Measurements from ENCODE around the gene CAV2. TPM values are rescaled to one million over a fixed set of nuclear protein-coding genes. Genes with fewer than 3 reads are reported as not detected.
"Not testable (repeated sequence)": the region's sequence is repeated elsewhere in the genome, so short reads cannot be mapped to it uniquely, and the experiment has no call there.

CAV2 gene
- total and polyA plus RNA-seq, 2 of the 8 experiments (the other 6 are each of a cell fraction or from before 2014, with no cell fraction given) = 2.8 to 4.7 TPM

DNA sequence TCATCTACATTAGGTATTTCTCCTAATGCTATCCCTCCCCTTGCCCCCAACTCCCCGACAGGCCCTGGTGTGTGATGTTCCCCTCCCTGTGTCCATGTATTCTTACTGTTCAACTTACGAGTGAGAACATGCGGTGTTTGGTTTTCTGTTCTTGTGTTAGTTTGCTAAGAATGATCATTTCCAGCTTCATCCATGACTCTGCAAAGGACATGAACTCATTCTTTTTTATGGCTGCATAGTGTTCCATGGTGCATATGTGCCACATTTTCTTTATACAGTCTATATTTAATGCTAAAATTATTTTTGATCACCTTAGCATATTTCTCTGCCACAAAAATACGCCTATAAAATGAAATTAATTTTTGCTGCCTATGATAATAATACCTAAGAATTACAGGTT lies 15.1 kb upstream of the CAV2 start:
- POLR2A ChIA-PET (ENCODE audit: partially characterized antibody); H2AK5ac ChIP-seq (ENCODE audit: low read depth, low read length); H3K14ac ChIP-seq (ENCODE audit: insufficient read length); H3K23me2 ChIP-seq (ENCODE audit: low read depth, low read length); H4K91ac ChIP-seq (replicated peaks; ENCODE audit: insufficient read length, low read length); H3K79me2 ChIP-seq (ENCODE audit: control insufficient read depth in 1 of 2, insufficient read depth in 2 of 2, low read length in 2 of 2); DNase-seq (ENCODE audit: low read depth in 1 of 2, low spot score in 2 of 2); H2AFZ ChIP-seq (ENCODE audit: low read length); H3K79me1 ChIP-seq (ENCODE audit: low read depth, low read length); H3K27ac ChIP-seq (ENCODE audit: low read depth, low read length); H3K4ac ChIP-seq (replicated peaks; ENCODE audit: insufficient read length, low read depth, low read length); H3K4me1 ChIP-seq (replicated peaks in 1 of 4; ENCODE audit: control insufficient read depth in 3 of 4, insufficient read depth in 4 of 4, low read length in 3 of 4); H2BK20ac ChIP-seq (ENCODE audit: low read length); H3K23ac ChIP-seq (ENCODE audit: insufficient read length); H4K8ac ChIP-seq (ENCODE audit: extremely low read depth, insufficient read depth, low read length); H3K27me3 ChIP-seq (replicated peaks in 1 of 4; ENCODE audit: control insufficient read depth in 3 of 4, extremely low read depth in 1 of 4, insufficient read depth in 3 of 4, low read length in 3 of 4); H3K4me3 ChIP-seq (ENCODE audit: extremely low read depth in 1 of 4, insufficient read depth in 2 of 4, low read depth in 3 of 4, low read length in 4 of 4); H3K9ac ChIP-seq (replicated peaks in 1 of 4; ENCODE audit: extremely low read depth in 1 of 4, low read depth in 3 of 4, low read length in 3 of 4); H4K5ac ChIP-seq (ENCODE audit: insufficient read length, low read depth, low read length); H3K18ac ChIP-seq (ENCODE audit: extremely low read depth, low read length); H3K36me3 ChIP-seq (ENCODE audit: control insufficient read depth in 2 of 4, insufficient read depth in 4 of 4, low read length in 3 of 4); H2BK15ac ChIP-seq (ENCODE audit: low read length); H3K56ac ChIP-seq (replicated peaks; ENCODE audit: insufficient read length, low read depth, low read length); H2BK12ac ChIP-seq (ENCODE audit: low read depth, low read length); H2BK120ac ChIP-seq (replicated peaks; ENCODE audit: low read depth, low read length); H3K4me2 ChIP-seq (ENCODE audit: insufficient read depth in 1 of 2, low read depth in 2 of 2, low read length in 2 of 2); H2BK5ac ChIP-seq (ENCODE audit: low read depth, low read length); FAIRE-seq; H4K20me1 ChIP-seq (replicated peaks in 1 of 2; ENCODE audit: control insufficient read depth in 1 of 2, insufficient read depth in 2 of 2, low read length in 2 of 2); H3K9me3 ChIP-seq (ENCODE audit: insufficient read depth in 2 of 2, low read depth in 1 of 2, low read length in 1 of 2): not testable (repeated sequence)
- CTCF ChIA-PET (ENCODE audit: partially characterized antibody) = interaction anchor here (1.0 kb wide), 1 partner anchor 8 kb away, joined by 3 read pairs; no protein-coding TSS in a partner anchor
- 91% methylated on average over 4 of the region's 4 CpGs; no CpG with 5 or more reads in 1 of the 2 experiments for WGBS, 2 experiments (ENCODE audit: extremely low coverage in 1 of 2, insufficient coverage in 1 of 2, insufficient read length in 1 of 2, insufficient replicate concordance in 2 of 2, low coverage in 1 of 2, low lambda C conversion rate in 2 of 2, missing lambda C conversion rate in 1 of 2)
